ENCODE data around the gene STAC3. TPM values are rescaled to one million over a fixed set of nuclear protein-coding genes. Genes with fewer than 3 reads are reported as not detected.
A peak's percentile ranks its signal among the peaks of the same experiment; 100 is the strongest.
"Not testable (repeated sequence)": the region's sequence is repeated elsewhere in the genome, so short reads cannot be mapped to it uniquely, and the experiment has no call there.

STAC3 gene
- total RNA-seq, result 0.74 TPM

DNA sequence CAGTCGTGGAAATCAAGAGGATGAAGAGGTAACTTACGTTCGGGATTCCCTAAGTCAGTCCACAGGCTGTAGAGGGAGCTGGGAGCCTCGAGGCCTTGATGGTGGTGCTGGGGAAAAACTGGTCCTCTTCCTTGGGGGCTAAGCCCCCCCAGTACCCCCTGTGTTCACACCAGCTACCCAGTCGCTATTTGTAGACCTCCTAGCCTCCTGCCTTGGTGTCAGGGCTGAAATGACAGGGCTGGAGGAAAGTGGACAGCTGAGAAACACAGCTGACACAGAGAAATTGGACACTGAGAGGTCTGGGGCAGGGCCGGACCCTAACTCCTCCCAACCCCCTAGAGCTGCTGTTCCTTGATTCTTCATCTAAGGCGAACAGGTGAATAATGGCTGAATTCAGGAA is at the start of gene STAC3:
Gene STAC3 (minus strand): TSS at position 232 of the 400 bp plus-strand sequence. CDS start 1,551 bp downstream, outside the sequence.
- intact Hi-C loops (cut with DNase I), result no loop called here
- H3K27me3 ChIP-seq, result no peaks in the 10 kb centered on the region
- H3K4me3 ChIP-seq, result no peak within 1 kb of the TSS
- no peaks in the 10 kb centered on the region for H3K4me1 ChIP-seq
- H3K9me3 ChIP-seq, result no peaks in the 10 kb centered on the region
- H3K36me3 ChIP-seq, result peaks cover 0 to under 1% of the 10 kb centered on the region in 2 donors
- TF ChIP-seq, protein P1, sequence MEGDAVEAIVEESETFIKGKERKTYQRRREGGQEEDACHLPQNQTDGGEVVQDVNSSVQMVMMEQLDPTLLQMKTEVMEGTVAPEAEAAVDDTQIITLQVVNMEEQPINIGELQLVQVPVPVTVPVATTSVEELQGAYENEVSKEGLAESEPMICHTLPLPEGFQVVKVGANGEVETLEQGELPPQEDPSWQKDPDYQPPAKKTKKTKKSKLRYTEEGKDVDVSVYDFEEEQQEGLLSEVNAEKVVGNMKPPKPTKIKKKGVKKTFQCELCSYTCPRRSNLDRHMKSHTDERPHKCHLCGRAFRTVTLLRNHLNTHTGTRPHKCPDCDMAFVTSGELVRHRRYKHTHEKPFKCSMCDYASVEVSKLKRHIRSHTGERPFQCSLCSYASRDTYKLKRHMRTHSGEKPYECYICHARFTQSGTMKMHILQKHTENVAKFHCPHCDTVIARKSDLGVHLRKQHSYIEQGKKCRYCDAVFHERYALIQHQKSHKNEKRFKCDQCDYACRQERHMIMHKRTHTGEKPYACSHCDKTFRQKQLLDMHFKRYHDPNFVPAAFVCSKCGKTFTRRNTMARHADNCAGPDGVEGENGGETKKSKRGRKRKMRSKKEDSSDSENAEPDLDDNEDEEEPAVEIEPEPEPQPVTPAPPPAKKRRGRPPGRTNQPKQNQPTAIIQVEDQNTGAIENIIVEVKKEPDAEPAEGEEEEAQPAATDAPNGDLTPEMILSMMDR (IDR thresholded peaks at IDR 0.05), result no peak
- TF ChIP-seq POLR2AphosphoS5 (IDR thresholded peaks at IDR 0.05; ENCODE audit: insufficient read depth in 1 of 2, low read depth in 1 of 2) (no peak), POLR2A (IDR thresholded peaks at IDR 0.05) (no peak)
- no peak within 1 kb of the TSS for H3K27ac ChIP-seq
- DNase-seq (ENCODE audit: extremely low spot score in 2 of 2), result no peak

DNA sequence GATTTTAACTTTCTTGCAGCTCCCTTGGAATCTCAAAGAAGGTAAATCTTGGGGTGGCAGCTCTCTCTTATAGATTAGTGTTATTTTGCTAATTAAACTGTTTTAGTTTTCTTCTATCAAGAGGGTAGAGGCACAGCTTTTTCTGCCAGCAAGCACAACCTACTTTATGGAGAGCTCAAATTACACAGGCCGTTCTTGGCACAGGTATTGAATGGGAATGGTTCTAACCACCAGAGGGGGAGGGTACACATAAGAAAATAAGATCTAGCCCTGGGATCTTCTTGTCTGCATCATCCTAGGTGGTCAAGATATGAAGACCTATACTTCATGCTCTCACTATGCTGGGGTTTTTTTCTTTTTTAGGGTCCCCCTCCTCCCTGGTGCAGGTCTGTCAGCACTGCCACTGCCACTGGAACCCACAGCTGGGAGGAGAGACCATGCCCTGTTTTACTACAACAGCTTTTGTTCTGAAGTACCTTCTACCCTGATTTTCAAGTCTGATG is 48.6 kb upstream of the STAC3 start:
- H3K4me3 ChIP-seq, result no peak overlapping the region
- DNase-seq (ENCODE audit: extremely low spot score in 2 of 2), result no peak
- peaks cover 0 to 66% of the 10 kb centered on the region in 2 donors for H3K36me3 ChIP-seq
- no peaks in the 10 kb centered on the region for H3K27me3 ChIP-seq
- intact Hi-C loops (cut with DNase I), result loop anchor here (10.0 kb wide), 1 partner anchor 155 kb away; the partner anchor contains the start of genes GLI1 and INHBE
- no peaks in the 10 kb centered on the region for H3K9me3 ChIP-seq
- TF ChIP-seq, protein P1 (IDR thresholded peaks at IDR 0.05), result no peak
- TF ChIP-seq POLR2AphosphoS5 (IDR thresholded peaks at IDR 0.05; ENCODE audit: insufficient read depth in 1 of 2, low read depth in 1 of 2) (no peak), POLR2A (IDR thresholded peaks at IDR 0.05) (no peak)
- no peak overlapping the region for H3K27ac ChIP-seq
- no peaks in the 10 kb centered on the region for H3K4me1 ChIP-seq

DNA sequence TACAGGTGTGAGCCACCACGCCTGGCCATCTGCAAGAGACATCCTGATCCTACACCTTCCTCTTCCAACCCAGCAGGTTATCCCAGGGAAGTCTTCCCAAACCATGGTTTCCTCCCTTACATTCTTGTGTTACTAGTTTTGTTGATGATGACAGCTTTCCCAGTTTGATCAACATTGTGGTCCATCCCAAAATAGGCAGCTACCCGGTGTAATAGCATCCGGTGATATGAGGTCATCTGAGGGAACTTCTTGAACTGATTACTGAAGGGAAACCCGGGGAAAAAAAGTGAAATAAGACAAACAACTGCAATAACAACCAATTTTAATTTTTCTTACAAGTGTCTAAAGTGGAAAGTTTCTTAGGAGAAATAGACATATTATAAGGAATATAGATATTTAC is 45.3 kb upstream of the STAC3 start:
- no peaks in the 10 kb centered on the region for H3K27me3 ChIP-seq
- no peak for DNase-seq (ENCODE audit: extremely low spot score in 2 of 2)
- H3K36me3 ChIP-seq, result peaks cover 0 to 71% of the 10 kb centered on the region in 2 donors
- no peaks in the 10 kb centered on the region for H3K4me1 ChIP-seq
- TF ChIP-seq POLR2AphosphoS5 (IDR thresholded peaks at IDR 0.05; ENCODE audit: insufficient read depth in 1 of 2, low read depth in 1 of 2) (no peak), POLR2A (IDR thresholded peaks at IDR 0.05) (no peak)
- TF ChIP-seq, protein P1 (IDR thresholded peaks at IDR 0.05), result no peak
- H3K4me3 ChIP-seq, result no peak overlapping the region
- no peak overlapping the region for H3K27ac ChIP-seq
- no peaks in the 10 kb centered on the region for H3K9me3 ChIP-seq
- intact Hi-C loops (cut with DNase I), result no loop called here

DNA sequence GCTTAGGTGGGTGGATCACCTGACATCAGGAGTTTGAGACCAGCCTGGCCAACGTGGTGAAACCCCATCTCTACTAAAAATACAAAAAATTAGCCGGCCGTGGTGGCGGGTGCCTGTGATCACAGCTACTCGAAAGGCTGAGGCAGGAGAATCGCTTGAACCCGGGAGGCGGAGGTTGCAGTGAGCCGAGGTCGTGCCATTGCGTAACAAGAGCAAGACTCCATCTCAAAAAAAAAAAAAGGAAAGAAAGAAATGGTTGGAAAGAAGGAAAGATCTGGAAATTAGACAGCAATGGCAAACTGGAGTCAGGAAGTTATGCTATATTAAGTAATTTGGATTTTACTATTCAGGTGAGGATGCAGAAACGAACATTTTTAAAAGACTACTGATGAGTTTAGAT is 31.1 kb upstream of the STAC3 start:
- H3K36me3 ChIP-seq, result peaks cover 0 to 35% of the 10 kb centered on the region in 2 donors
- H3K9me3 ChIP-seq; intact Hi-C loops (cut with DNase I); H3K27me3 ChIP-seq; DNase-seq (ENCODE audit: extremely low spot score in 2 of 2); H3K4me3 ChIP-seq; H3K4me1 ChIP-seq; H3K27ac ChIP-seq: not testable (repeated sequence)

DNA sequence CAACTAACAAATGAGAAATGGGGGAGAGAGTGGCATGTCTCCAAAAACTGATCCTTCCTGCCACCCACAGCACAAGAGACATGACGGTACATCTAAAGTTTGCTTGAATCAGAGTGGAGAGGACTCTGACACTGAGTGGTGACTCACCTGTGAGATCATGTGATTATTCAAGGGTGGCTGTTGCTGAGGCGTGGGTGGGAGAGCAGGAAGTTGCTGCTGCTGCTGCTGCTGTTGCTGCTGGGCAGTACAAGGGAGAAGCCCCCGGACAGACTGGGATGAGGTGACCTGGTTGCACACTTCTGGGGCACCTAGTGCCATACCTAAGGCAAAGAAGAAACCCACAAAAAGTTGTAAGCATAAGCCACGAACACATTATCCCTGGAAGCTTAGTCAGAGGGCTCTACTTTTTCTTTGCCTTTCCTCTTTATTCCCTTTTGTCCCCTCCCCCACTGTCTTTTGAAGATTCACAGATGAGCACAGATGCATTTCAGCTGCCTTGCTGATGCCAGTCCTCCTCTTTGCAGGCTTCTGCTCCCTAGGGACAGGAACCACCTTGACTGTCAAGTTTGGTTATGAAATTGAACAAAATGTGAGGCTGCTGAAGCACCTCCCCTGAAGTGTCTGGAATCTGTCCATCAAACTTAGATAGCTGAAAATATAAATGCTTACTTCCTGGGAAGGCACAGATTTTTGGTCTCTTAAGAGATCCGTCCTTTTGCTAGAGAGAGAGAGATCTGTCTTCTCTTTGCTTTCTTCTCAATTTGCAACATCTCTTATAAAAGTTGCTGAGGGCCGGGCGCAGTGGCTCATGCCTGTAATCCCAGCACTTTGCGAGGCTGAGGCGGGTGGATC is 29.4 kb upstream of the STAC3 start:
- no peak for TF ChIP-seq POLR2A (IDR thresholded peaks at IDR 0.05)
- TF ChIP-seq POLR2AphosphoS5 (IDR thresholded peaks at IDR 0.05; ENCODE audit: insufficient read depth in 1 of 2, low read depth in 1 of 2), result peak in 1 of 2 donors; percentile 64
- no peaks in the 10 kb centered on the region for H3K27me3 ChIP-seq
- no peaks in the 10 kb centered on the region for H3K9me3 ChIP-seq
- intact Hi-C loops (cut with DNase I), result no loop called here
- no peaks in the 10 kb centered on the region for H3K4me1 ChIP-seq
- H3K4me3 ChIP-seq, result no peak overlapping the region
- peaks cover 0 to 39% of the 10 kb centered on the region in 2 donors for H3K36me3 ChIP-seq
- peak overlapping the region; percentile 40 for H3K27ac ChIP-seq
- DNase-seq (ENCODE audit: extremely low spot score in 2 of 2), result no peak
